HepG2 (cell line): ENCODE data around the gene RAB11FIP5. TPM values are rescaled to one million over a fixed set of nuclear protein-coding genes. Genes with fewer than 3 reads are reported as not detected.
A peak's percentile ranks its signal among the peaks of the same experiment; 100 is the strongest.

ENCODE experiments used
- ARNT2 ChIP-seq: sonication (generic); formaldehyde crosslinking; IDR thresholded peaks from 2 replicates; pipeline ENCODE4 v1.8.0; 2022; ENCODE audit warnings: mild to moderate bottlenecking, low read depth, missing genetic modification reagents, moderate library complexity
- GATAD2A ChIP-seq: IDR thresholded peaks from 2 replicates; pipeline ENCODE4 v1.6.1; 2016
- GRHL1 ChIP-seq: sonication (generic); formaldehyde crosslinking; conservative IDR thresholded peaks from 2 replicates; pipeline ENCODE4 v1.8.0; 2022; ENCODE audit warnings: missing genetic modification reagents
- ISX ChIP-seq: sonication (generic); formaldehyde crosslinking; conservative IDR thresholded peaks from 2 replicates; pipeline ENCODE4 v1.5.0; 2020; ENCODE audit warnings: missing genetic modification reagents
- NPAS2 ChIP-seq: sonication (generic); formaldehyde crosslinking; IDR thresholded peaks from 2 replicates; pipeline ENCODE4 v1.8.0; 2022; ENCODE audit warnings: mild to moderate bottlenecking, missing genetic modification reagents, borderline replicate concordance
- PITX1 ChIP-seq: sonication (generic); formaldehyde crosslinking; IDR thresholded peaks from 2 replicates; pipeline ENCODE4 v1.5.1; 2020; ENCODE audit warnings: mild to moderate bottlenecking, missing genetic modification reagents
- XRCC5 ChIP-seq: fragments of 200-400 bp; formaldehyde crosslinking; optimal IDR thresholded peaks from 2 replicates; pipeline ENCODE3; 2017; ENCODE audit warnings: mild to moderate bottlenecking, low read length
- ZBTB7A ChIP-seq: sonication (generic); formaldehyde crosslinking; IDR thresholded peaks from 2 replicates; pipeline ENCODE4 v1.8.0; 2022; ENCODE audit warnings: mild to moderate bottlenecking, missing genetic modification reagents
- ZFP36L2 ChIP-seq: sonication (generic); formaldehyde crosslinking; IDR thresholded peaks from 2 replicates; pipeline ENCODE4 v1.4.0; 2020; ENCODE audit warnings: missing genetic modification reagents
- ZKSCAN5 ChIP-seq: sonication (generic); formaldehyde crosslinking; IDR thresholded peaks from 2 replicates; pipeline ENCODE4 v1.5.1; 2020; ENCODE audit warnings: mild to moderate bottlenecking, missing genetic modification reagents
- ZNF44 ChIP-seq: sonication (generic); formaldehyde crosslinking; IDR thresholded peaks from 2 replicates; pipeline ENCODE4 v1.5.1; 2020; ENCODE audit warnings: mild to moderate bottlenecking, missing genetic modification reagents
- ZNF543 ChIP-seq: sonication (generic); formaldehyde crosslinking; IDR thresholded peaks from 2 replicates; pipeline ENCODE4 v1.4.0; 2020; ENCODE audit warnings: mild to moderate bottlenecking, missing genetic modification reagents
- ZNF577 ChIP-seq: sonication (generic); formaldehyde crosslinking; IDR thresholded peaks from 2 replicates; pipeline ENCODE4 v1.4.0; 2020; ENCODE audit warnings: mild to moderate bottlenecking, low read depth, missing genetic modification reagents, borderline replicate concordance
- ZNF710 ChIP-seq: sonication (generic); formaldehyde crosslinking; IDR thresholded peaks from 2 replicates; pipeline ENCODE4 v1.5.0; 2020; ENCODE audit warnings: mild to moderate bottlenecking, missing genetic modification reagents, borderline replicate concordance
- ZNF776 ChIP-seq: sonication (generic); formaldehyde crosslinking; IDR thresholded peaks from 2 replicates; pipeline ENCODE4 v1.4.0; 2020; ENCODE audit warnings: mild to moderate bottlenecking, missing genetic modification reagents
- polyA plus RNA-seq, 8 experiments: library from polyadenylated mRNA; depleted of rRNA in 3 of 8; stranded (reverse) in 7 of 8; unstranded in 1 of 8; fragments of >200 nt; fragmentation: Illumina TruSeq in 4 of 8; extraction: Trizol in 4 of 8; gene quantifications; 2 replicates each; pipeline versions ENCODE4 v1.2.1 to v1.2.3, GENCODE V29; 2011 to 2016; ENCODE audit warnings: low read depth in 4 of 8, missing spikeins in 1 of 8, mixed read lengths in 1 of 8; ENCODE audit not compliant: insufficient read depth in 1 of 8
- total RNA-seq, 5 experiments: library from RNA; depleted of rRNA; stranded (reverse); fragments of >200 nt; fragmentation: Illumina TruSeq; extraction: Trizol; gene quantifications; 2 replicates each; pipeline ENCODE4 v1.2.3, GENCODE V29; 2016; ENCODE audit warnings: low read depth in 1 of 5
- TF ChIP-seq, protein P1 (sequence below): fragments of 450-650 bp; IDR thresholded peaks from 2 replicates; pipeline ENCODE4 v1.6.1; 2017
- TF ChIP-seq, protein P2 (sequence below): sonication (generic); formaldehyde crosslinking; conservative IDR thresholded peaks from 2 replicates; pipeline ENCODE4 v1.4.0; 2020; ENCODE audit warnings: missing genetic modification reagents

Gene RAB11FIP5
- total and polyA plus RNA-seq, 2 of the 13 experiments (the other 11 are each of a cell fraction or from before 2014, with no cell fraction given): 9.4 to 22.9 TPM

DNA sequence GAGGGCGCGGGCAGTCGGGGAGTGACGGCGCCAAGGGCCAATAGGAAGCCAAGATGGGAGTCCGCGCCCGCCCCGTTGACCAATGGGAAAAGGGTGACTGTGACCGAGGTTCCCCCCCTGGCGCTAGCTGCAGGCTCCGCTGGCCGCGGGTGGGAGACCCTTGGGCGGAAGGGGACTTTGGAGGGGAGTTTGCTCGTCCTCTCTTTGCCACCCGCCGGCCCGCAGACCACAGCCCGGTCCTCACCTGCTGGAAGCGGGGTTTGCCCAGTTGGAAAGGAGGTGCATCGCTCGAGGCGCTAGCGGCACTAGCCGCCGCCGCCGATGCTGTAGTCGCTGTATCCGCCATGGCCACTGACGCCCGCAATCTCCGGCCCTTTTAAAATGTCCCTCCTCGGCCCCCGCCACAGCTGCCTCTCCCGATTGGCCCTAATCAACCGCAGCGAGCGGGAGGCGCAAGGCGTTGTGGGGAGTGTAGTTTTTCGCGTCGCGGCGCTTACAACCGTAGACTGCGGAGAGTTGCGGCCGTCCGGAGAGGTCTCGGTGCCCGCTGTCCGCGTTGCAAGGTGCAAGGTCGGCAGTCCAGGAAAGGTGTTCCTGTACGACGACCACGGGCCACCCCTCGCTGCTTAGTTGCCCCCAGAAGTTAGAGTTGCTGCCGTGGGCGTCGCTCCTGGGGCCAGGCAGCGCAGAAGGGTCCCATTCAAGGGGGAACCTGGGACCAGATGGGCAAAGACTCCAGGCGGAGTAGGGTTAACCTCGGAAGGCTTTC, 41.2 kb downstream of the RAB11FIP5 start, which contains the start of gene SFXN5 (continued):
- no peak for TF ChIP-seq GRHL1 (CRISPR knock-in tag)
- TF ChIP-seq, protein P1, sequence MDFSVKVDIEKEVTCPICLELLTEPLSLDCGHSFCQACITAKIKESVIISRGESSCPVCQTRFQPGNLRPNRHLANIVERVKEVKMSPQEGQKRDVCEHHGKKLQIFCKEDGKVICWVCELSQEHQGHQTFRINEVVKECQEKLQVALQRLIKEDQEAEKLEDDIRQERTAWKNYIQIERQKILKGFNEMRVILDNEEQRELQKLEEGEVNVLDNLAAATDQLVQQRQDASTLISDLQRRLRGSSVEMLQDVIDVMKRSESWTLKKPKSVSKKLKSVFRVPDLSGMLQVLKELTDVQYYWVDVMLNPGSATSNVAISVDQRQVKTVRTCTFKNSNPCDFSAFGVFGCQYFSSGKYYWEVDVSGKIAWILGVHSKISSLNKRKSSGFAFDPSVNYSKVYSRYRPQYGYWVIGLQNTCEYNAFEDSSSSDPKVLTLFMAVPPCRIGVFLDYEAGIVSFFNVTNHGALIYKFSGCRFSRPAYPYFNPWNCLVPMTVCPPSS: no peak
- TF ChIP-seq ZBTB7A (CRISPR knock-in tag): peak; percentile 74; the same call in 1 of the 2 replicates
- TF ChIP-seq ZFP36L2: no peak
- no peak for TF ChIP-seq ARNT2
- TF ChIP-seq ZNF776 (CRISPR knock-in tag): no peak
- no peak for TF ChIP-seq ZNF543 (CRISPR knock-in tag)
- 0 out of 2 replicates have a peak, but pooled peaks have one; percentile 7 for TF ChIP-seq ISX
- TF ChIP-seq XRCC5: peak; percentile 50
- peak; percentile 55; the same call in 1 of the 2 replicates for TF ChIP-seq ZNF44 (CRISPR knock-in tag)
- TF ChIP-seq PITX1 (CRISPR knock-in tag): peak; percentile 86
- TF ChIP-seq ZNF577 (CRISPR knock-in tag): no peak
- TF ChIP-seq NPAS2 (CRISPR knock-in tag): no peak
- TF ChIP-seq GATAD2A (CRISPR knock-in tag): no peak; the same call in 1 of the 2 replicates
- no peak for TF ChIP-seq ZNF710 (CRISPR knock-in tag)
- no peak for TF ChIP-seq ZKSCAN5 (CRISPR knock-in tag)
- TF ChIP-seq, protein P2, sequence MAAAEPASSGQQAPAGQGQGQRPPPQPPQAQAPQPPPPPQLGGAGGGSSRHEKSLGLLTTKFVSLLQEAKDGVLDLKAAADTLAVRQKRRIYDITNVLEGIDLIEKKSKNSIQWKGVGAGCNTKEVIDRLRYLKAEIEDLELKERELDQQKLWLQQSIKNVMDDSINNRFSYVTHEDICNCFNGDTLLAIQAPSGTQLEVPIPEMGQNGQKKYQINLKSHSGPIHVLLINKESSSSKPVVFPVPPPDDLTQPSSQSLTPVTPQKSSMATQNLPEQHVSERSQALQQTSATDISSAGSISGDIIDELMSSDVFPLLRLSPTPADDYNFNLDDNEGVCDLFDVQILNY (CRISPR knock-in tag): peak; percentile 63; the same call in 1 of the 2 replicates
